Measurements from ENCODE around the gene FSIP1. TPM values are rescaled to one million over a fixed set of nuclear protein-coding genes. Genes with fewer than 3 reads are reported as not detected.
A peak's percentile ranks its signal among the peaks of the same experiment; 100 is the strongest.

FSIP1 gene
- total RNA-seq, 1 donor from 2014 or later, result 2.9 TPM

GRCh38 chr15:39586387-39587095, 196.1 kb downstream of the FSIP1 start:
- Mint-ChIP-seq H3K27ac (no peak overlapping the region), H3K4me1 (ENCODE audit: unreplicated experiment) (peaks cover 13% of the 10 kb centered on the region), H3K9me3 (no peaks in the 10 kb centered on the region), H3K36me3 (peaks cover 35% of the 10 kb centered on the region), H3K4me3 (no peak overlapping the region), H3K27me3 (peaks cover 11% of the 10 kb centered on the region)
- DNase-seq (ENCODE audit: extremely low spot score, unreplicated experiment), result no peak
- no peak for TF ChIP-seq CTCF (conservative IDR thresholded peaks at IDR 0.05)

GRCh38 chr15:39585871-39586301, 196.8 kb downstream of the FSIP1 start:
- Mint-ChIP-seq H3K36me3 (peaks cover 29% of the 10 kb centered on the region), H3K27me3 (peaks cover 16% of the 10 kb centered on the region), H3K4me3 (no peak overlapping the region), H3K9me3 (no peaks in the 10 kb centered on the region), H3K4me1 (ENCODE audit: unreplicated experiment) (peaks cover 13% of the 10 kb centered on the region), H3K27ac (no peak overlapping the region)
- no peak for DNase-seq (ENCODE audit: extremely low spot score, unreplicated experiment)
- no peak for TF ChIP-seq CTCF (conservative IDR thresholded peaks at IDR 0.05)

- H3K36me3 Mint-ChIP-seq, result peaks cover 27% of the 10 kb centered on the region
- no peak overlapping the region for H3K4me3 Mint-ChIP-seq
- H3K4me1 Mint-ChIP-seq (ENCODE audit: unreplicated experiment), result peaks cover 13% of the 10 kb centered on the region
- no peak overlapping the region for H3K27ac Mint-ChIP-seq
- TF ChIP-seq CTCF (conservative IDR thresholded peaks at IDR 0.05), result no peak
- no peak for DNase-seq (ENCODE audit: extremely low spot score, unreplicated experiment)
- H3K9me3 Mint-ChIP-seq, result no peaks in the 10 kb centered on the region
- peaks cover 16% of the 10 kb centered on the region for H3K27me3 Mint-ChIP-seq
These were observed 197.2 kb downstream of the FSIP1 start for GRCh38 chr15:39585389-39585841.

GRCh38 chr15:39584662-39585388, 197.8 kb downstream of the FSIP1 start:
- Mint-ChIP-seq H3K4me1 (ENCODE audit: unreplicated experiment) (peaks cover 15% of the 10 kb centered on the region), H3K4me3 (peak overlapping the region; percentile 30), H3K27me3 (peaks cover 19% of the 10 kb centered on the region)

GRCh38 chr15:39584266-39584659, 198.4 kb downstream of the FSIP1 start:
- H3K36me3 Mint-ChIP-seq, result peaks cover 27% of the 10 kb centered on the region
- H3K9me3 Mint-ChIP-seq, result no peaks in the 10 kb centered on the region
- peak overlapping the region; percentile 95 for H3K4me3 Mint-ChIP-seq
- no peak for TF ChIP-seq CTCF (conservative IDR thresholded peaks at IDR 0.05)
- peaks cover 20% of the 10 kb centered on the region for H3K4me1 Mint-ChIP-seq (ENCODE audit: unreplicated experiment)
- DNase-seq (ENCODE audit: extremely low spot score, unreplicated experiment), result no peak
- no peak overlapping the region for H3K27ac Mint-ChIP-seq
- H3K27me3 Mint-ChIP-seq, result peaks cover 24% of the 10 kb centered on the region

More at GRCh38 chr15:39584662-39585388, 197.8 kb downstream of the FSIP1 start:
- TF ChIP-seq CTCF (conservative IDR thresholded peaks at IDR 0.05), result no peak
- DNase-seq (ENCODE audit: extremely low spot score, unreplicated experiment), result no peak
- Mint-ChIP-seq H3K27ac (no peak overlapping the region), H3K36me3 (peaks cover 27% of the 10 kb centered on the region), H3K9me3 (no peaks in the 10 kb centered on the region)
